Calu3 (cell line): ENCODE measurements around the gene RGS14. TPM values are rescaled to one million over a fixed set of nuclear protein-coding genes. Genes with fewer than 3 reads are reported as not detected.

Experiments
- BruUV-seq: library from RNA; stranded (reverse); fragments of 400-500 nt; replicated peaks from 2 replicates; lab custom pipeline; 2021; lab: Mats Ljungman, UMichigan
- CTCF ChIA-PET: fragments of 300-600 bp; sonication (Branson Sonifier 250); formaldehyde crosslinking; loops from one replicate; lab custom pipeline; 2022; ENCODE audit warnings: antibody characterized with exemption; lab: Charles Lee
- DNase-seq: peaks from one replicate; pipeline ENCODE4 v3.0.0; 2022
- H3K27ac Mint-ChIP-seq: one replicate; pipeline ENCODE4 v1.8.0; 2022; ENCODE audit warnings: mixed read lengths; ENCODE audit not compliant: unreplicated experiment
- H3K27me3 Mint-ChIP-seq: one replicate; pipeline ENCODE4 v1.8.0; 2022; ENCODE audit warnings: mixed read lengths; ENCODE audit not compliant: unreplicated experiment
- H3K36me3 Mint-ChIP-seq: one replicate; pipeline ENCODE4 v1.8.0; 2022; ENCODE audit warnings: mild to moderate bottlenecking, moderate library complexity, mixed read lengths; ENCODE audit not compliant: insufficient read depth, unreplicated experiment
- H3K4me1 Mint-ChIP-seq: one replicate; pipeline ENCODE4 v1.8.0; 2022; ENCODE audit warnings: mild to moderate bottlenecking, low read depth, mixed read lengths; ENCODE audit not compliant: unreplicated experiment
- H3K4me3 Mint-ChIP-seq: one replicate; pipeline ENCODE4 v1.8.0; 2022; ENCODE audit warnings: mild to moderate bottlenecking, low read depth, moderate library complexity, mixed read lengths; ENCODE audit not compliant: unreplicated experiment
- H3K9me3 Mint-ChIP-seq: one replicate; pipeline ENCODE4 v1.8.0; 2022; ENCODE audit warnings: low read depth, mixed read lengths; ENCODE audit not compliant: unreplicated experiment
- intact Hi-C: fragments of 100-400 bp; cut with micrococcal nuclease; formaldehyde crosslinking; loops from one replicate; pipeline ENCODE4 v1.10.0; 2022; ENCODE audit not compliant: unreplicated experiment
- total RNA-seq: library from RNA; stranded (reverse); gene quantifications from 2 replicates; pipeline ENCODE4 v1.2.3, GENCODE V29; 2022
- TF ChIP-seq, protein P1 (sequence below): fragments of 200-600 bp; IDR thresholded peaks from one replicate; pipeline ENCODE4 v1.8.0; 2022; ENCODE audit warnings: antibody characterized with exemption; ENCODE audit not compliant: unreplicated experiment

The RGS14 gene
- total RNA-seq, 1 experiment from 2014 or later: 12.9 TPM

GRCh38 chr5:177387405-177387804, 29.7 kb downstream of the RGS14 start:
- Mint-ChIP-seq H3K4me3 (no peak overlapping the region), H3K9me3 (no peaks in the 10 kb centered on the region), H3K4me1 (peaks cover 41% of the 10 kb centered on the region), H3K36me3 (peaks cover 19% of the 10 kb centered on the region), H3K27me3 (no peaks in the 10 kb centered on the region), H3K27ac (no peak overlapping the region)
- TF ChIP-seq, protein P1, sequence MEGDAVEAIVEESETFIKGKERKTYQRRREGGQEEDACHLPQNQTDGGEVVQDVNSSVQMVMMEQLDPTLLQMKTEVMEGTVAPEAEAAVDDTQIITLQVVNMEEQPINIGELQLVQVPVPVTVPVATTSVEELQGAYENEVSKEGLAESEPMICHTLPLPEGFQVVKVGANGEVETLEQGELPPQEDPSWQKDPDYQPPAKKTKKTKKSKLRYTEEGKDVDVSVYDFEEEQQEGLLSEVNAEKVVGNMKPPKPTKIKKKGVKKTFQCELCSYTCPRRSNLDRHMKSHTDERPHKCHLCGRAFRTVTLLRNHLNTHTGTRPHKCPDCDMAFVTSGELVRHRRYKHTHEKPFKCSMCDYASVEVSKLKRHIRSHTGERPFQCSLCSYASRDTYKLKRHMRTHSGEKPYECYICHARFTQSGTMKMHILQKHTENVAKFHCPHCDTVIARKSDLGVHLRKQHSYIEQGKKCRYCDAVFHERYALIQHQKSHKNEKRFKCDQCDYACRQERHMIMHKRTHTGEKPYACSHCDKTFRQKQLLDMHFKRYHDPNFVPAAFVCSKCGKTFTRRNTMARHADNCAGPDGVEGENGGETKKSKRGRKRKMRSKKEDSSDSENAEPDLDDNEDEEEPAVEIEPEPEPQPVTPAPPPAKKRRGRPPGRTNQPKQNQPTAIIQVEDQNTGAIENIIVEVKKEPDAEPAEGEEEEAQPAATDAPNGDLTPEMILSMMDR: no peak
- intact Hi-C loops: no loop called here
- BruUV-seq: no TSS peak
- CTCF ChIA-PET: interaction anchor here (1.0 kb wide), 1 partner anchor 297 kb away, joined by 5 read pairs; no protein-coding TSS in a partner anchor
- DNase-seq: no peak

GRCh38 chr5:177388521-177389052, 30.9 kb downstream of the RGS14 start:
- H3K36me3 Mint-ChIP-seq: peaks cover 19% of the 10 kb centered on the region
- H3K4me1 Mint-ChIP-seq: peaks cover 38% of the 10 kb centered on the region
- no peak for DNase-seq
- TF ChIP-seq, protein P1: no peak
- intact Hi-C loops: no loop called here
- BruUV-seq: no TSS peak
- CTCF ChIA-PET: interaction anchor here (0.8 to 5.3 kb wide), 10 partner anchors 10 to 109 kb away, joined by 3 to 94 read pairs (median 18); partner anchors contain the start of genes MXD3, PDLIM7, PRELID1 and RAB24
- peak overlapping the region; percentile 51 for H3K4me3 Mint-ChIP-seq
- H3K27ac Mint-ChIP-seq: peak overlapping the region; percentile 75
- no peaks in the 10 kb centered on the region for H3K27me3 Mint-ChIP-seq
- H3K9me3 Mint-ChIP-seq: no peaks in the 10 kb centered on the region

DNA sequence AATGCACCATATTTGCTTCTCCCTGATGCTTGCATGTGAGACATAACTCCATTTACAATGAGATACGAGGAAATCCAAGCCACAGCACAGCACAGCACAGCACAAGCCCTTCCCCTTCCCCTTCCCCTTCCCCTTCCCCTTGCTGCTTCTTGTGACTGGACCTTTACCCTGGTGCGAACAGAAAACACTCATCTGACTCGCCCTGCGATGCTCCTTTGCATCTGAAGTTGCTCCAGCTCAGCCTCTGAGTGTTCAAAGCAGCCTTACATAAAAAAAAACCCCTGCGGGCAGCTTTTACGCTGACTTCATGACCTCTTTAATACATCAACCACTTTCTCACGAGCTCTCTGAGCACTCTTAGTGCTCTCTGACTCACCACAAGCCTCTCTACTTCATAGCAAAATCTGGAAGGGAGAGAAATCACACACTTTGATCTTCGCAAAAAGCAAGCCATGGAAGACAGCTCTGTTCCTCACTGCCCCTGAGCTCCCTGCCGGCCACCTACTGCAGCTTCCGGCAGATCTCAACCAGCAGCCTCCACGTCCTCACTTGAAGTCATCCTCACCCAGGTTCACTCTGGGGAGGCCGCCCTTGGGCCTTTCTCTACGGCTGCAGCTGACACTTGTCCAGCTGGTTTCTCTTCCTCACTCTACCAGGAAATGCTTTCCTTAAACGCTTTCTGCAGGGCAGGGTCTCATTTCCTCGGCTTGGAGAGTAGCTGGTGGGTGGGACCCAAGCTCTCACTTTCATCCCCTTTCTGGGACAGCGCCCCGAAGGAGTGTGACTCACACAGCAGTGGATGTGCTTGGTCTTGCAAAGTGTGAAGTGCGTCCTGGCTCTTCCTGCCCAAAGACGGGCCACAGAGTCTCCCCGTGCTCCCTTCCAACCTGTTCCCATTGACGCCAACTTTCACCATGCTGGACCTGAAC, 31.8 kb downstream of the RGS14 start:
- H3K36me3 Mint-ChIP-seq: peaks cover 19% of the 10 kb centered on the region
- peak; percentile 76 for DNase-seq
- TSS peak; percentile 33 for BruUV-seq
- CTCF ChIA-PET: interaction anchor here (0.6 to 5.3 kb wide), 33 partner anchors 10 to 157 kb away, joined by 3 to 94 read pairs (median 5); partner anchors contain the start of genes GRK6, LMAN2, MXD3 and PDLIM7
- TF ChIP-seq, protein P1: no peak
- peak overlapping the region; percentile 51 for H3K4me3 Mint-ChIP-seq
- H3K9me3 Mint-ChIP-seq: no peaks in the 10 kb centered on the region
- H3K4me1 Mint-ChIP-seq: peaks cover 38% of the 10 kb centered on the region
- H3K27me3 Mint-ChIP-seq: no peaks in the 10 kb centered on the region
- peak overlapping the region; percentile 75 for H3K27ac Mint-ChIP-seq
- intact Hi-C loops: loop anchor here (1.0 to 2.0 kb wide), 2 partner anchors 71 to 112 kb away; no protein-coding TSS in a partner anchor
